ENCODE measurements around the gene ATP8A2.

DNA sequence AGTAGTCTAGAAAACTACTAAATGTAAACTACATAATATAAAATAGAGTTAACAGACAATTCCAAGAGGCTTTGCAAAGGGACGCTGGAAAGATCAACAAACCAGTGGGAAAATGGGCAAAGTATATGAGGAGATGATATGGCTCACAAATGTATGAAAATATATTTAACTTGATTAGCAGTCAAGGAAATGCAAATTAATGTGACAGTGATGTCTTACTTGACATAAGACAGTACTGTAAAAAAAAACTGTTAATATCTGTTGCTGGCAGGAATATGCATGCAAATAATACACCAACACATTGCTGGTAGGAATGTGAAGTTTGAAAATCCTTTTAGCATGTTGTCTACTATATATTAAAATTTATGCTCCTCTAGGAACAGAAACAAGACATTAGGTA lies 136.1 kb downstream of the ATP8A2 start:
- no peak for TF ChIP-seq POLR2A (IDR thresholded peaks at IDR 0.05)
- TF ChIP-seq, protein P1, sequence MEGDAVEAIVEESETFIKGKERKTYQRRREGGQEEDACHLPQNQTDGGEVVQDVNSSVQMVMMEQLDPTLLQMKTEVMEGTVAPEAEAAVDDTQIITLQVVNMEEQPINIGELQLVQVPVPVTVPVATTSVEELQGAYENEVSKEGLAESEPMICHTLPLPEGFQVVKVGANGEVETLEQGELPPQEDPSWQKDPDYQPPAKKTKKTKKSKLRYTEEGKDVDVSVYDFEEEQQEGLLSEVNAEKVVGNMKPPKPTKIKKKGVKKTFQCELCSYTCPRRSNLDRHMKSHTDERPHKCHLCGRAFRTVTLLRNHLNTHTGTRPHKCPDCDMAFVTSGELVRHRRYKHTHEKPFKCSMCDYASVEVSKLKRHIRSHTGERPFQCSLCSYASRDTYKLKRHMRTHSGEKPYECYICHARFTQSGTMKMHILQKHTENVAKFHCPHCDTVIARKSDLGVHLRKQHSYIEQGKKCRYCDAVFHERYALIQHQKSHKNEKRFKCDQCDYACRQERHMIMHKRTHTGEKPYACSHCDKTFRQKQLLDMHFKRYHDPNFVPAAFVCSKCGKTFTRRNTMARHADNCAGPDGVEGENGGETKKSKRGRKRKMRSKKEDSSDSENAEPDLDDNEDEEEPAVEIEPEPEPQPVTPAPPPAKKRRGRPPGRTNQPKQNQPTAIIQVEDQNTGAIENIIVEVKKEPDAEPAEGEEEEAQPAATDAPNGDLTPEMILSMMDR (IDR thresholded peaks at IDR 0.05) = no peak
